ENCODE measurements around the gene PREX1.

PREX1 gene

DNA sequence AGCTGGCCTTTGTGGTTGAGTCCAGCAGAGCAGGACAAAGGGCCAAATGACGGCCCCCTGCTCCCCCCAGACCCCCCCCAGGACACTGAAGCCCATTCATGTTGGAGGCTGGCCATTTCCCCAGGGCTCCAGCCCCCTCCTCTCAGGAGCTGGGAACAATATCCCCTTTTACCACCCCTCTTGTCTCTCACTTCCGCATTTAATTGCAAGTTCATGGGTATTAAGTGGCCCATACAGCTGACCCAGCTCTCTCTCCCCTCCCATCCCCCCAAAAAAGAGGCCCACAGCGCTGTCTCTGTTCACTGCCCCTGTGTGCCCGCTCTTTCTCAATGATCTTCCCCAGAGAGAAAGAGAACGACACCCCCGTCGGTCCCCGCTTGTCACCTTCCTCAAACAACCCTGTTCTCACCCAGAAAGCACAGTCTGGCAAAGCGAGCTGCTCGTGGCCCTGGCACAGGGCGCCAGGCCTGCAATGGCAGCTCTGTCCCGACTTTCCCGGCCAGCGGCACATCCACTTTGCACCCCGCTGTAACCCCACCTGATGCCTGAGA lies 30.4 kb downstream of the PREX1 start:
- DNase-seq = peak in 48 of 51 donors; percentile 27 to 90 (median 74)

DNA sequence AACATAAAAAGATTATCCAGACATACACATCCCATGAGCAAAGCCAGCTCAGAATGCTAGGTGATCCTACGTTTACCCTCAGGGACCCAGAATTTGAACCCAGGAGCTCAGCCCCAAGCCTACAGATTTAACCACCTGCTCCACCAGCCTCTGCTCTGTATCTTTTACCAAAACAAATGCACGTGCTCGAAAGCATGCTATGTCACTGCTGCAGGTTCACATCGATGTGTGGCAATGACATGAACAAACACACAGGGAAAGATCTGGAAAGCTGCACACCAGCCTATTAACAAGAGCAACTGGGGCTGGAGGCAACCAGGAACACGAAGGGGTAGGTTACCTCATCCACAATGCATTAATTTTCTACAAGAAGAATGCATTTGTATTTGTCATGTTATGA lies 32.1 kb downstream of the PREX1 start:
- no peak for DNase-seq

DNA sequence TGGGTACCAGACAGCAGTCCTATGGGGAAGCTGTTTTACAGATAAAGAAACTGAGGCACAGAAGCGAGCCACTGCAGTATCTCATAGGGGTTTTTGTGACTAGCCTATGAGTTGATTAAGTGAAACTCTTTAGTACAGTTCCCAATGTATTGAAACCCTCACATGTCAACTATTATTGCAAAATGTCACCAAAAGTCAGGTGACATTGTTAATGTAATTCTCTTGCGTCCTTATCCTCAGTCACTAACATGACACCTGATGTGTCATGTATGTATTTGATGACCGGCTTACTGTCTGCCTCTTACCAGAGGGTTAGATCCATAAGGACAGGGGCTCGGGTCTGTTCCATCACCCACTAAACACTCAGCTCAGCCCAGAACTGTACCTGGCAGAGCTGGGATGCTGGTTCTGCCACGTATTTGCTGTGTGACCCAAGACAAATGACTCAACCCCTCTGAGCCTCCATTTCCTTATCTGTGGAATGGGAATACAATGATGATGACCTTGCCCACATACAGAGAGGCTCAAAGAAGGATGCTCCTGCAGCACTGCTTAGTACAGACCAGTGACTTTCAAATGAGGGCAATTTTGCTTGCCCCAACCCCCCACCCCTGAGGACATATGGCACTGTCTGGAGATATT lies 32.9 kb downstream of the PREX1 start:
- no peak for DNase-seq

DNA sequence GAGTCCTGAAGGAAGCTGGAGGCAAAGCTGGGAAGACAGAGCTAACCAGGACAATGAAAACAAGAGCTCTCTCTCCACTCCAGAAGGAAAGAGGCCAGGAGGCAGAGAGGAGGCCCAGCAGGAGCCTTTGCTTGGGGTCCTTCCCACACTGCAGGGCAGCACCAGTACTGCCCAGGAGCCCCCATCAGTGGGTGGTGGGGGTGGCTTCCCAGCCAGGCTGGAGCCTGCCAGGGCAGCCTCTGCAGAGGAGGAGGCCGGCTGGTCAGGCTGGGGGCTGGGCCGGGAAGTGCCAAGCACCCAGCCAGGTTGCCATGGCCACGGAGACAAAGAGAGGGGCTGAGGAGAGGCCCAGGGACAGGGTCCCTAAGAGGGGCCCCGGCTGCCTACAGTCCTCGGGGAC lies 33.4 kb downstream of the PREX1 start:
- DNase-seq = peak in 38 of 51 donors; percentile 22 to 81 (median 58)

DNA sequence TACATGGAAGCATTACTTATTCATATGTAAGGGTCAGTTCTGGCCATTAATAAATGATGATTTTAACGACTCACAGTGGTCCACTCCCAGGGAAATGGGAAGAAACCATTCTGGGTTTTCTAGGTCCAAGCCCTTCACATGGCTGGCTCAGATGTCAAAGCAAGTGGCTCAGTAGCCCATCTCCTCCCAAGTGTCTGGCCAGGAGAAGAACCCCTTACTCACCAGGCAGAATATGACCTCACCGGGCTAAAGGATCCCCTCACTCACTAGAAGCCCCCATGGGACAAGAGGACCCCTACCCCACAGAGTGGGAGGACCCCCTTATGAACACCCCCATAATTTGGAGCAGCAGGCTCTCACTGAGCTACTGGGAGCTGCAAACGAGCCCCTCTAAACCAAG lies 34.0 kb downstream of the PREX1 start:
- DNase-seq = no peak

DNA sequence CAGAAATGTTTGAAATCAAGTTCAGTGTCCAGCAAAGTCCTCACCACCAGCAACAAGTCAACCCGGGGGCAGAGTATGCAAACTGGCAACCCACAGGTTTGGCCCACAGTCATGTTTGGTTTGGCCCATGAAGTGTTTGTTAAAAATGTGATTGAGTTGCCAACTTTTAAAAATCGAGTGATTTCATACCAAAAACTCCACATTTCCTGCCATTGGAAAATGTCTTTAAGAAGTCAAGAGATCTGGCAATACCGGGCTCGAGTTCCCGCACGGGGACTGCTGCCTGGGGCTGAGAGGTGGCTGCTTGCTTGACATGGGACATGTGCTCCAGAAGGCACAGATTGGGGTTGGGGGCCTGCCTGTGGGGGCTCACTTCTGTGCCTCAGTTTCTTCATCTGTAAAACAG lies 36.1 kb downstream of the PREX1 start:
- DNase-seq = no peak

DNA sequence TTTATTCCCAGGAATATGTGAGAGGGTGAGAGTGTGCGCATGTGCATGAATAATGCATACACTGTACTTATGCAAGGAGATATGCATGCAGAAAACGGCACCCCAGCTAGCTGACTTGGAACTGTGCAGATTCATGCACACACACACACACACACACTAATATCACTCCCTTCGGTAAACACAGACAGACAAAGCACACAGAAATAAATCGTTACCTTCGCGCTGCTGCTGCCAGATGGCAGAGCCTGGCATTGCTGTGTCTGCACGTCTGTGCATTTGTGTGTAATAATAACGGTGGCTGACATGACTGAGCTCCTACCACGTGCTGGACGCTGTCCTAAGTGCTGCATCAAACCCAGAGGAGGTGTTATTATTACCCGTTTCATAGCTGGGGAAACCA lies 36.8 kb downstream of the PREX1 start:
- no peak for DNase-seq

DNA sequence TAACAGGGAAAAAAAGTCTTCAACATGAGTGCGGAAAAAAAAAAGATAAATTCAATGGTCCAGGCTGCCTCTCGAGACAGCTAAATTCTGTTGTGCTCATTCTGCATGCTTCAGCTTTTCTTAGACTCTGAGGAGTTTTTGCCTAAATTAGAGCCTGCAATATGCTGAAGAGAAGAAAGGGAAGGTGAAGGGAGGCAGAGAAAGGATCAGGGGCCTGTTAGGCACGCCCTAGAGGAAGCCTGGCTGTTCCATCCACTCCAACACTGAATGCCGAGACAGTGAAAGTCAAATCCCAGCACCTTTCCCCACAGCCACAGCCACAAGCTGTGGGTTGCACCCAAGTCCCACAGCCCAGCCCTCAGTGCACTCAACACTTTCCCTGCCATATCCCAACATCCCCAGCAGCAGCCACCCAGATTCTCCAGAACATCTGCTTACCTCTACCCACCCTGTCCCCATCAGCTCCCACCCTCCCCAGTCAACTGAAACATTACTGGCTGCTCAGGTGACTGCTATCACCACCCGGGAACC lies 37.3 kb downstream of the PREX1 start:
- DNase-seq = no peak

DNA sequence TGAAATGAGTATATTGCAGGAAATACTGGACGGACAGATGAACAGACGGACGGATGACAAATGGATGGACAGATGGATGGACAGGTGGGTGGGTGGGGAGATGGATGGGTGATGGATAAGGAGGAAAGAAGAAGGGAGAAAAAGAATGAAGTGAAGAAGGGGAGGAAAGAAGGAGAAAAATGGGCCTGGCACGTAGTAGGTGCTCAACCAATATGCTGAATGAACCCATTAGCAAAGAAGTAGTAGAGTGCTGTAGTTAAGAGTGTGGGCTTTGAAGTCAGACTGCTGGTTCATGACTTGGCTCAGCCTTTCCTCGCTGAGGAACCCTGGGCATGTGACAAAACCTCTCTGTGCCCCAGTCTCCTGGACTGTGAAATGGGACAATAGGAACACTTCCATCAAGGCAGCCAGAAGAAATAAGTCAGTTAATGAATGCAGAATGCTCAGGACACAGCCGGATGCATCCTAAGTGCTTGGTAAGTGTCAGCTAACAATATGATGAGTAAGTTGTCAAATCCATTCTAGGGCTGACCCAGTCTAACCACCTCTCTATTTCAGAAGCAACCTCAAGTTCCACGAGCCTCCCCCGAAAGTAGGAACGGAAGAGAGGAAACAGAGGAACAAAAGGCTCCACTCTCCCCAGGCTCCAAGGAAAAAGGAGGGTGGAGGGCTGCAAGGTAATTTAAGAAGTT lies 37.9 kb downstream of the PREX1 start:
- no peak for DNase-seq

DNA sequence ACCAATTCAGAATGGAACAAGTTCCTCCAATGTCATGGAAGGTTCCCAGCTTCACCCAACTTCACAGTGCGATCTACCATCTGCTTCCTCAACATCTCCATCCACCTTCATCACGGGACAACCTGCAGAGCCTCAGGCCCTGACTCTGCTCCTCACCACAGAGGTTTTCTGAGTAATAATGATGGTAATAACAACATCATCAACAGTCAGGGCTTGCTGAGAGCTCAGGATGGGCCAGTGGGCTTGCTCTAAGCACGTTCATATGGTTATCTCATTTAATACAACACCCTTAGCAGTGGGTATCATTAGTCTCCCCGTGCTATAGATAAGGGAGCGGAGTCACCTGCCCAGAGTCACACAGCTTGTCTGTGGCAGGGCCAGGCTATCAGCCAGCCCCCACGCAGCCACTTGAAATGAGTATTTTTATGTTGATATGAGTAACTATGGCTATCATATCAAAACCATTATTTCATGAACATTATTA lies 38.6 kb downstream of the PREX1 start:
- no peak for DNase-seq

DNA sequence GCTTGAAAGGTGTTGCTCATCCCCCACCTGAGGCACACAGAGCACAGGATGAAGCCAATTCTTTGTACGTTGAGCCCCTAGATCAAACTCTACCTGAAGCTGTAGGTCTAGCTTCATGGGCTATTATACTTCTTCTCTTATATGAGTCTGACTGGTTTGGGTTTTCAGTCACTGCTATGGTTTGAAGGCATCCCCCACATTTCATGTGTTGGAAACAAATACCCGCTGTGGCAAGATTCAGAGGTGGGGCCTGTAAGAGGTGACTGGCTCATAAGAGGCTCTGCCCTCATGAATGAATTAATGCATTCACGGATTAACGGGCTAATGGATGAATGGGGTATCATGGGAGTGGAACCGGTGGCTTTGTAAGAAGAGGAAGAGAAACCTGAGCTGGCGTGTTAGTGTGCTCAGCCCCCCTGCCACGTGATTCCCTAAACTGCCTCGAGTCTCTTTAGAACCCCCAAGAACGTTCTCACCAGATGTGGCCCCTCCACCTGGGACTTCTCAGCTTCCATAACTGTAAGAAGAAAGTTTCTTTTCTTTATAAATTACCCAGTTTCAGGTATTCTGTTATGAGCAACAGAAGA lies 39.2 kb downstream of the PREX1 start:
- no peak for DNase-seq

DNA sequence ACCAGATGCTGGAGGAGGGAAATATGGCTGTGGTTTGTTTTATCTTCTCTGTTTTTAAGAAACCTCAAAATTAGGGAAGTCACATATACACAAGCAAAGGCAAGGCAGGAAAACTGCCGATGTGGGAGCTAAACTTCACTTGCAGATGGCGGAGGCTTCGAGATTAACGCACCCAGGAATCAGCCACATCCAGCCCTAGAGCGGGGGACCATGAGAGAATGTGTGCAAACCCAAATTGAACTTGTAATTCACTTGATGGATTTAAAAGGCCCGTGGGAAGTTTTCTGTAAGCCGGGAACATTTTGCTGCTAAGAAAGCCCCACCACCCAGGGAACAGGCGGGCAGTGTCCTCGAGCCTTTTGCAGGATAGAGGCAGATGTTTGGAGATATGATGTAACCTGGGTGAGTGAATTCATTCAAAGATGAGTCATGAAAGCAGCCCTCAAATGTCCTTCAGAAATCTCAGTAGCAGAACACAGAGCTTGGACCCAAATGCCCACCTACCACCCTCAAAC lies 39.9 kb downstream of the PREX1 start:
- peak in 1 of 51 donors; percentile 17 for DNase-seq

DNA sequence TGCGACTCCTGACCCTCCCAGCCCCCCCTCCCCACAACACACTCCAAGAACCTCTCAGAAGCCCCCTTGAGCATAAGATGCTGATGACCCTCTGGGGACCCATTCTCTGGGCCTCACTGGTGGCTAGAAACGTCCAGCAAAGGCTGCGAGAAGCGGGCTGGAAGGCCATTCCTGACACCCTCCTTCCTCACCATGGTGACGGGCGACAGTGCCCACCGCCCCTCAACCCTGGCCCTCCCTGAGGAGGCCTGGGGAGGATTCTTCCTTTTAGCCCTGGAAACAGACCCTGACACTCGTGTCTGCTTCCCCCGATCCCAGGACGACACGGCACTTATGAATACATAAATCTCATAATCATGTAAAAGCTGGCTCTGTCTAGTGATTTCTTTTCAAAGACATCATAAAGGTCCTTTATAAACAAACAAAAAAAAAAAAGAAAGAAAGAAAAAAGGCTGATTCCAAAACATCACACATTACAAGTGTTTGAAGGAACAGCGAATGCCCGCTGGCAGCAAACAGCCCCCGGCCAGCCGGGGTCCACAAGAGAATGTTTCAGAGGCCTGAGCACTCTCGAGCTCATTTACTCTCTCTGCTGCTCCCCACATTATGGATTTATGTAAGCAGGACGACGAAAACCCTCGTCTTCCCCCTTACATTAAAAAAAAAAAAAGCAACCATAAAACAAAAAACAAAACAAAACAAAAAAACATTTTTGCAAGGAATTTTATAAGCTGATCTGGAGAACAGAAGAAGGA lies 40.7 kb downstream of the PREX1 start:
- DNase-seq = peak in 1 of 51 donors; percentile 23

DNA sequence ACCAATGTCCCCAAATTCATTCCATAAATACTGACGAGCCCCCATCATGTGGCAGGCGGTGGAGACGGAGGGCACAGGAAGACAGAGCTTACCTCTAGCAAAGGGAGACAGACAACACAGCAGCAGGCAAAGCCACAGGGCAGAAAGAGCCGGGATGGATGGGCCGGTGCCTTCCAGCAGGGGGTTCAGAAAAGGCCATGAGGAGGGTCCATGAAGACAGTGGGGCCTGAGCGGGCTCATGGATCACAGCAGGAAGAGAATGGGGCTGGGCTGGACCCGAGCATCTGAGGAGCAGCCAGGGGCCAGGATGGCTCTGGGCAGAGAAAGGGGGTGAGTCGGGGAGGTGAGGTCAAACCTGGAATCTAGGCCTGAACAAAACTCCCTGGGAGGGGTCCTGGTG lies 42.0 kb downstream of the PREX1 start:
- DNase-seq = no peak

DNA sequence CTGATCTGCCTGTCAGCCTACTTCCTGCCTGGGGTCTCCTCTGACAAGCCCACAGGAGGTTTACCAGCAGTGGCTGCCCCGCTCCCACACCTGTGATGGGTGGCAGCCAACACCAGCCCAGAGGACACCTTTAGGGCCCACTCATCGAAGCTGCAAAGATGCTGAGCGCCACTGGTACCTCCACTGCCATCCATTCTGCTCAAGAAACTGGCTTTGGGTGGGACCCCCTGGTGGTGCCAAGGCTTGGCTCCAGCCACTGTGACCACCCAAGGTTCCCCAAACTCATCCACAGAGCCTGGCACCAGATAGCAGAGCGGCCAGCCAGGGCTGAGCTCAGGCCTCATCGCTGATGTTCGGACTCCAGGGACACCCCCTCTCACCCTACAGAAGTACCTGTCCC lies 42.5 kb downstream of the PREX1 start:
- DNase-seq = no peak

DNA sequence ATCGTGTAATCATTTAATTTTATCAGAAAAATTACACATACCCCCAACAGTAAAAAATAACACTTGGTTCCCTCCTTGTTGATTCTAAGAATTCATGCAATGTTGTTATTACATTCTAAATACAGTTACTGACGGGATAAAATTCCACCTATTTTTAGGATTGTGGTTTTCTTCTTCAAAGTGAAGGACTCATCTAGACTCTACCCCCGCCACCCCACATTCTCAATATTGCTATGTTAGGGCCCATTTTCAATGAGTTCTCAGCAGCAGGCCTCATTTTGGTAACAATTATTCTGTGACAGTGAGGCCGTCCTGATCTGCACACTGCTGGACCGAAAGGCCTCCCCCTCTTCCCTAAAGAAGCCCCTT lies 43.5 kb downstream of the PREX1 start:
- DNase-seq = no peak

DNA sequence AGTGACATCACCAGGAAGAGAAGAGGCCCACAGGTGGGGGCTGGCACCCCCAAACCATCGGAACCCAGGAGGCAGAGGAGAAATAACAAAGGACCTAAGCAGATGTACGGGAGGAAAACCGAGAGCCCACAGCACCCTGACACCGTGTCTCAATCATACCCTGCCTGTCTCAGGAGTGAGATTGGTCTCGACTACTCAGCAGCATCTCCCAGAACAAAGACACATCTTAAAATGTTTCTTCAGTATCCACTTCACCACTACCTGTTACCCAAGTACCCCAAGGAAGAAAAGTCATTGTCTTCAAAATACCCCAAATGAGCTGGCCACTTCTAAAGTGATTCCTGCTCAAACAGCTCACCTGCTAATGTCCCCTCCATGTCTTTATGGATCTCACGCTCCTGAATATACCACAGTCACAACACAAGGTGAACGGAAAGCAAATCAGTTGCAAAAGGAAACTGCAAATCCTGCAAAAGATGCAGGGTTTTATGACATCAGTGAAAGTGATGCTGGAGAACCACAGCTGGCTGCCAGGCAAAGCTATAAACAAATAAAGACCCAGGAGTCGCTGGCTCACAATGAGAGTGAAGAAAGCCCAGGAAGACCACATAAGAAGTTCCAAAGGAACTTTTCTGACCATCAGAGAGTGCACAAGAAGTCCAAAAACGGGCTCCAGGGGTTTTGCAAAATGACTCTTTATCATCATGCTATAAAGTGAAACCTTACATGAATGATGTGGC lies 44.1 kb downstream of the PREX1 start:
- no peak for DNase-seq

DNA sequence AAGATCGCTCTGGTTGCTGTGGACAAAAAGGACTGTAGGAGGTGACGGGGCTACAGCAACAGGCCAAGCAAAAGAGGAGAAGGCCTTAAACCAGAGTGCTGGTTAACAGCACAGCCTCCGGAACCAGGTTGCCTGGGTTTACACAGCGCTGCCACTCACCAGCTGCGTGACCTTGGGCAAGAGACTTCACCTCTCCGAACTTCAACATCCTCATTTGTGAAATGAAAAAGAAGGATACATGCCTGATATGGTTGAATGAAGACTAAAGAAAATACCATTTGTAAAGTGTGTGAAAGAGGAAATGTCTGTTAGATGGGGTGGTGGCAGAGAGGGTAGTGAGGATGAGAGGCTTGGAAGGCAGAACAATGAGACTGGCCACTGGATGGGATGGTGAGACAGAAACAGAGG lies 44.9 kb downstream of the PREX1 start:
- no peak for DNase-seq

DNA sequence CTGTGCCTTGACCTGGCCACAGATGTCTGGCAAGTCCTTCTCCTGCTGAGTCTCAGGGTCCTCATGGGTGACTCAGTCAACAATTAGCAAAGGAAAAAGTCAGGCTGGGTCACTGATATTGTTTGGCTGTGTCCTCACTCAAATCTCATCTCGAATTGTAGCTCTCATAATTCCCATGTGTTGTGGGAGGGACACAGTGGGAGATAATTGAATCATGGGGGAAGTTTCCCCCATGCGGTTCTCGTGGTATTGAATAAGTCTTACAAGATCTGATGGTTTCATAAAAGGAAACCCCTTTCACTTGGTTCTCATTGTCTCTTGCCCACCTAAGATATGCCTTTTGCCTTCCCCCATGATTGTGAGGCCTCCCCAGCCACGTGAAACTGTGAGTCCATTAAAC lies 45.7 kb downstream of the PREX1 start:
- no peak for DNase-seq

DNA sequence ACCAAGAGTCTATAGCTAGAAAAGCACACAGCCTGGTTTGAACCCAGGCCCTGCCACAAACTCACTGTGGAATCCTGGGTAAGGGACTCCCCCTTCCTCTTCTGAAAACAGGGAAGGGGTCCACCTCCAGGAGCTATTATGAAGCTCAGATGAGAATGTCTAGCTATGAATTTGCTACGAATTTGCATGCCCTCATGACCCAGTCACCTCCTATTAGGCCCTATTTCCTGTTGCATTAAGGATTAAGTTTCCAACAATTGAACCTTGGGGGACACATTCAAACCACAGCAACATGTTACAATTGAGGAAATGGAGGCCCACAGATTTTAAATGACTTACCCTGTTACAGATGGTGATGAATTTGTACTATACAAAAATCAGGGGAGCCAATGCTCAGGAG lies 46.2 kb downstream of the PREX1 start:
- no peak for DNase-seq

DNA sequence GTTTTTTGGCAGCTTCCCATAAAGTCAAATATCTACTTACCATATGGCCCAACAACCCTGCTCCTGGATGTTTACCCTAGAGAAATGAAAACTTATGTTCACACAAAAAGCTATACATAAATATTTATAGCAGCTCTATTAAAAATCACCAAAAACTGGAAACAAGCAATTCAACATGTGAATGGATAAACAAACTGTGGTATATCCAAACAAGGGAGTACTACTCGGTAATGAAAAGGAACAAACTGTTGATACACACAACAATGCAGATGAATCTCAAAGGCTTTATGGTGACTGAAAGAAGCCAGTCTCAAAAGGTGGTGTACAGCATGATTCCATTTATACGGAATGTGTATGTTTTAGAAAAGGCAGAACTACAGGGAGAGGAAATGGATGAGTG lies 48.4 kb downstream of the PREX1 start:
- no peak for DNase-seq

Data from hypothalamus (tissue), 51 donors.